ENCODE results near the gene LDLRAD4. TPM values are rescaled to one million over a fixed set of nuclear protein-coding genes. Genes with fewer than 3 reads are reported as not detected.

LDLRAD4 gene
- total RNA-seq, 1 experiment from 2014 or later, result 3.6 TPM

DNA sequence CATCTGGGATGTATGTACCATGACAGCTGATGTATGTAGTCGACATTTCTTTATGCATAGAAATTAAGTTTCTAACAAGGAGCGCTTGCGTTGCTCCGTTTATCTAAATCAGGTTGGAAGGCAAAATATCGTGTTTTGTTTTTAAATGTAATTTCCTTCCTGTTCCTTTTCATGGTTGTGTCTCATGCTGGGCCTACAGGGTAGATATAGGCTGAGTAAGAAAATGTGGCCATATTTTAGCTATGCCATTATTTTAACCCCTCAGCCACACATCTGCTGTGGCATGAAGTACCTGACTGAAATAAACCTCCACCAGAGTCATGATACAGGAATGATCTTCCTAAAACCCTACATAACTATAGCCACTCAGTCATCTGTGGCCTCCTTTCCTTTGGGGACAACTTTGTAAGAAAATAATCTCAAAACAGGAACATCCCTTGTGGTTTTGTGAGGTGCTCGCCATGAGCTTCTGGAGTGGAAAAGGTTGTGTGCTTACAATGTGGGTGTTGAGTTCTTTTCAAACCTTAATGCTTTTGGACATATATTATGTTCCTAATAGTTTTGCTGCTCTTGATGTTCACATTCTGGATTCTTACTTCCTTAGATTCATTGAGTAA is 293.5 kb downstream of the LDLRAD4 start:
- Histone ChIP-seq H3K4me1 (ENCODE audit: insufficient read depth, low read length, poor library complexity, severe bottlenecking) (no peaks in the 10 kb centered on the region), H3K27ac (ENCODE audit: low read depth, low read length, poor library complexity, severe bottlenecking) (no peak overlapping the region), H3K4me3 (ENCODE audit: low read depth, low read length, poor library complexity, severe bottlenecking) (no peak overlapping the region), H3K36me3 (ENCODE audit: insufficient read depth, low read length, poor library complexity, severe bottlenecking) (no peaks in the 10 kb centered on the region), H3K9me3 (ENCODE audit: low read depth, low read length, poor library complexity, severe bottlenecking) (no peaks in the 10 kb centered on the region), H3K27me3 (replicated peaks; ENCODE audit: insufficient read depth, low read depth, low read length, poor library complexity) (no peaks in the 10 kb centered on the region)
- DNase-seq (ENCODE audit: low spot score), result no peak
- intact Hi-C loops (cut with micrococcal nuclease; ENCODE audit: unreplicated experiment), result loop anchor here (10.0 kb wide), 1 partner anchor 47 kb away; no protein-coding TSS in a partner anchor
- TF ChIP-seq, protein P1, sequence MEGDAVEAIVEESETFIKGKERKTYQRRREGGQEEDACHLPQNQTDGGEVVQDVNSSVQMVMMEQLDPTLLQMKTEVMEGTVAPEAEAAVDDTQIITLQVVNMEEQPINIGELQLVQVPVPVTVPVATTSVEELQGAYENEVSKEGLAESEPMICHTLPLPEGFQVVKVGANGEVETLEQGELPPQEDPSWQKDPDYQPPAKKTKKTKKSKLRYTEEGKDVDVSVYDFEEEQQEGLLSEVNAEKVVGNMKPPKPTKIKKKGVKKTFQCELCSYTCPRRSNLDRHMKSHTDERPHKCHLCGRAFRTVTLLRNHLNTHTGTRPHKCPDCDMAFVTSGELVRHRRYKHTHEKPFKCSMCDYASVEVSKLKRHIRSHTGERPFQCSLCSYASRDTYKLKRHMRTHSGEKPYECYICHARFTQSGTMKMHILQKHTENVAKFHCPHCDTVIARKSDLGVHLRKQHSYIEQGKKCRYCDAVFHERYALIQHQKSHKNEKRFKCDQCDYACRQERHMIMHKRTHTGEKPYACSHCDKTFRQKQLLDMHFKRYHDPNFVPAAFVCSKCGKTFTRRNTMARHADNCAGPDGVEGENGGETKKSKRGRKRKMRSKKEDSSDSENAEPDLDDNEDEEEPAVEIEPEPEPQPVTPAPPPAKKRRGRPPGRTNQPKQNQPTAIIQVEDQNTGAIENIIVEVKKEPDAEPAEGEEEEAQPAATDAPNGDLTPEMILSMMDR (conservative IDR thresholded peaks at IDR 0.05; ENCODE audit: low read depth, low read length), result no peak
- TF ChIP-seq EZH2 (IDR thresholded peaks at IDR 0.05; ENCODE audit: borderline replicate concordance, low read depth, low read length, poor library complexity, severe bottlenecking), result no peak
- CTCF ChIA-PET, result no interaction called here
- POLR2A ChIA-PET (ENCODE audit: low non-redundant PET), result no interaction called here
- no TSS peak for BruUV-seq (replicated peaks)

GRCh38 chr18:13513021-13513420 is 294.5 kb downstream of the LDLRAD4 start:
- no peaks in the 10 kb centered on the region for H3K27me3 ChIP-seq (replicated peaks; ENCODE audit: insufficient read depth, low read depth, low read length, poor library complexity)
- H3K4me1 ChIP-seq (ENCODE audit: insufficient read depth, low read length, poor library complexity, severe bottlenecking), result no peaks in the 10 kb centered on the region
- H3K36me3 ChIP-seq (ENCODE audit: insufficient read depth, low read length, poor library complexity, severe bottlenecking), result no peaks in the 10 kb centered on the region
- BruUV-seq (replicated peaks), result no TSS peak
- ChIA-PET POLR2A (ENCODE audit: low non-redundant PET) (no interaction called here), CTCF (no interaction called here)
- no peak overlapping the region for H3K27ac ChIP-seq (ENCODE audit: low read depth, low read length, poor library complexity, severe bottlenecking)
- no peaks in the 10 kb centered on the region for H3K9me3 ChIP-seq (ENCODE audit: low read depth, low read length, poor library complexity, severe bottlenecking)
- DNase-seq (ENCODE audit: low spot score), result no peak
- H3K4me3 ChIP-seq (ENCODE audit: low read depth, low read length, poor library complexity, severe bottlenecking), result no peak overlapping the region
- TF ChIP-seq, protein P1 (conservative IDR thresholded peaks at IDR 0.05; ENCODE audit: low read depth, low read length), result no peak
- TF ChIP-seq EZH2 (IDR thresholded peaks at IDR 0.05; ENCODE audit: borderline replicate concordance, low read depth, low read length, poor library complexity, severe bottlenecking), result no peak
- intact Hi-C loops (cut with micrococcal nuclease; ENCODE audit: unreplicated experiment), result loop anchor here (10.0 kb wide), 1 partner anchor 48 kb away; no protein-coding TSS in a partner anchor

DNA sequence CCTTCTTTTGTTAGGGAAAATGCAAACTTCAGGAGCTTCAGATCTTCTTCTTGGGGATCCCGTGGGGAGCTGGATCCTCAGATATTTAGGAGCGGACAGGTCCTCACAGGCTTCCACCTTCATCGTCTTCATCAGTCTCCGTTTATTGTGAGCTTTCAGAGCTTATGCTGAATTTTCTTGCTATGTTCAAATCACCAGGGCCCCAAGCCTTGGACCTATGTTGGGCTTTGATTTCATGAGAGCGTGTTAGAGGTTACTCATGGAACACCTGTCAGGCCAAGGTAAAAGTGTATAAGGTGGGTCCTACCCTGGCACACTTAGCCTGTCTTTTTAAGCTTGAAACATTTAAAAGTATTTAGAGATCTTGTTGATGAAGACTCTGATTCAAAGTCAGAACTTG is 294.9 kb downstream of the LDLRAD4 start:
- CTCF ChIA-PET, result no interaction called here

More for the DNA sequence above, 294.9 kb downstream of the LDLRAD4 start:
- intact Hi-C loops (cut with micrococcal nuclease; ENCODE audit: unreplicated experiment), result loop anchor here (10.0 kb wide), 1 partner anchor 49 kb away; no protein-coding TSS in a partner anchor
- no TSS peak for BruUV-seq (replicated peaks)
- Histone ChIP-seq H3K9me3 (ENCODE audit: low read depth, low read length, poor library complexity, severe bottlenecking) (no peaks in the 10 kb centered on the region), H3K27me3 (replicated peaks; ENCODE audit: insufficient read depth, low read depth, low read length, poor library complexity) (no peaks in the 10 kb centered on the region), H3K27ac (ENCODE audit: low read depth, low read length, poor library complexity, severe bottlenecking) (no peak overlapping the region), H3K4me1 (ENCODE audit: insufficient read depth, low read length, poor library complexity, severe bottlenecking) (no peaks in the 10 kb centered on the region), H3K4me3 (ENCODE audit: low read depth, low read length, poor library complexity, severe bottlenecking) (no peak overlapping the region), H3K36me3 (ENCODE audit: insufficient read depth, low read length, poor library complexity, severe bottlenecking) (no peaks in the 10 kb centered on the region)
- no peak for DNase-seq (ENCODE audit: low spot score)
- POLR2A ChIA-PET (ENCODE audit: low non-redundant PET), result no interaction called here
- TF ChIP-seq EZH2 (IDR thresholded peaks at IDR 0.05; ENCODE audit: borderline replicate concordance, low read depth, low read length, poor library complexity, severe bottlenecking), result no peak
- TF ChIP-seq, protein P1 (conservative IDR thresholded peaks at IDR 0.05; ENCODE audit: low read depth, low read length), result no peak

All from A673 (cell line).